Measurements from ENCODE around the gene ZNF74.

Gene ZNF74

GRCh38 chr22:20431511-20432192 is 37.7 kb downstream of the ZNF74 start:
- in situ Hi-C loops (cut with HindIII; ENCODE audit: low pct_unique_long_range_greater_than_20kb, low sequenced_read_pairs), result no loop called here
- no peak for TF ChIP-seq JUND (IDR thresholded peaks at IDR 0.05; ENCODE audit: low read depth)
- no peak for DNase-seq (ENCODE audit: low read depth in 1 of 2, low spot score in 1 of 2)

- DNase-seq (ENCODE audit: low read depth in 1 of 2, low spot score in 1 of 2), result no peak
- no peak for TF ChIP-seq JUND (IDR thresholded peaks at IDR 0.05; ENCODE audit: low read depth)
- in situ Hi-C loops (cut with HindIII; ENCODE audit: low pct_unique_long_range_greater_than_20kb, low sequenced_read_pairs), result no loop called here
These were observed 38.3 kb downstream of the ZNF74 start for GRCh38 chr22:20432244-20432686.

GRCh38 chr22:20433191-20433590 is 39.2 kb downstream of the ZNF74 start:
- in situ Hi-C loops (cut with HindIII; ENCODE audit: low pct_unique_long_range_greater_than_20kb, low sequenced_read_pairs), result no loop called here
- DNase-seq (ENCODE audit: low read depth in 1 of 2, low spot score in 1 of 2), result no peak
- TF ChIP-seq JUND (IDR thresholded peaks at IDR 0.05; ENCODE audit: low read depth), result no peak

GRCh38 chr22:20433686-20434241 is 39.8 kb downstream of the ZNF74 start:
- in situ Hi-C loops (cut with HindIII; ENCODE audit: low pct_unique_long_range_greater_than_20kb, low sequenced_read_pairs), result no loop called here
- TF ChIP-seq JUND (IDR thresholded peaks at IDR 0.05; ENCODE audit: low read depth), result no peak
- DNase-seq (ENCODE audit: low read depth in 1 of 2, low spot score in 1 of 2), result no peak

GRCh38 chr22:20434264-20434751 is 40.4 kb downstream of the ZNF74 start:
- in situ Hi-C loops (cut with HindIII; ENCODE audit: low pct_unique_long_range_greater_than_20kb, low sequenced_read_pairs), result no loop called here
- no peak for TF ChIP-seq JUND (IDR thresholded peaks at IDR 0.05; ENCODE audit: low read depth)
- DNase-seq (ENCODE audit: low read depth in 1 of 2, low spot score in 1 of 2), result no peak

- DNase-seq (ENCODE audit: low read depth in 1 of 2, low spot score in 1 of 2), result no peak
- in situ Hi-C loops (cut with HindIII; ENCODE audit: low pct_unique_long_range_greater_than_20kb, low sequenced_read_pairs), result no loop called here
- no peak for TF ChIP-seq JUND (IDR thresholded peaks at IDR 0.05; ENCODE audit: low read depth)
These were observed 40.8 kb downstream of the ZNF74 start for GRCh38 chr22:20434773-20435172.

GRCh38 chr22:20435436-20436306 is 41.7 kb downstream of the ZNF74 start:
- no peak for TF ChIP-seq JUND (IDR thresholded peaks at IDR 0.05; ENCODE audit: low read depth)
- in situ Hi-C loops (cut with HindIII; ENCODE audit: low pct_unique_long_range_greater_than_20kb, low sequenced_read_pairs), result no loop called here
- DNase-seq (ENCODE audit: low read depth in 1 of 2, low spot score in 1 of 2), result no peak

GRCh38 chr22:20436307-20436767 is 42.4 kb downstream of the ZNF74 start:
- TF ChIP-seq JUND (IDR thresholded peaks at IDR 0.05; ENCODE audit: low read depth), result no peak
- DNase-seq (ENCODE audit: low read depth in 1 of 2, low spot score in 1 of 2), result no peak
- in situ Hi-C loops (cut with HindIII; ENCODE audit: low pct_unique_long_range_greater_than_20kb, low sequenced_read_pairs), result no loop called here

GRCh38 chr22:20436768-20437612 is 43.0 kb downstream of the ZNF74 start:
- in situ Hi-C loops (cut with HindIII; ENCODE audit: low pct_unique_long_range_greater_than_20kb, low sequenced_read_pairs), result no loop called here
- no peak for TF ChIP-seq JUND (IDR thresholded peaks at IDR 0.05; ENCODE audit: low read depth)
- no peak for DNase-seq (ENCODE audit: low read depth in 1 of 2, low spot score in 1 of 2)

- TF ChIP-seq JUND (IDR thresholded peaks at IDR 0.05; ENCODE audit: low read depth), result no peak
- in situ Hi-C loops (cut with HindIII; ENCODE audit: low pct_unique_long_range_greater_than_20kb, low sequenced_read_pairs), result no loop called here
- DNase-seq (ENCODE audit: low read depth in 1 of 2, low spot score in 1 of 2), result no peak
These were observed 43.9 kb downstream of the ZNF74 start, which contains the start of gene SCARF2 for GRCh38 chr22:20437613-20438426. SCARF2 (minus strand) TSS chr22:20437825; CDS start chr22:20437754, 71 bp downstream.

- no peak for DNase-seq (ENCODE audit: low read depth in 1 of 2, low spot score in 1 of 2)
- in situ Hi-C loops (cut with HindIII; ENCODE audit: low pct_unique_long_range_greater_than_20kb, low sequenced_read_pairs), result no loop called here
- TF ChIP-seq JUND (IDR thresholded peaks at IDR 0.05; ENCODE audit: low read depth), result no peak
These were observed 44.4 kb downstream of the ZNF74 start for GRCh38 chr22:20438427-20438677.
